Cardiac septum (tissue), 1 donor: ENCODE data around the gene SNX30. TPM values are rescaled to one million over a fixed set of nuclear protein-coding genes. Genes with fewer than 3 reads are reported as not detected.

Experiments
- DNase-seq: peaks from one replicate; pipeline ENCODE4 v3.0.0-alpha.2; 2020; ENCODE audit warnings: low spot score
- intact Hi-C: fragments of 100-400 bp; cut with DNase I; formaldehyde crosslinking; loops from one replicate; pipeline ENCODE4 v1.14.0; 2022
- total RNA-seq: library from RNA; stranded (reverse); fragmentation: NEBNext Ultra II Directional; extraction: Animal tissue kit (Norgen Biotek cat#: 25700); gene quantifications from one replicate; pipeline ENCODE4 v1.2.1, GENCODE V29; 2021
- donor health status: DM: no; HTN: no; CAD: no.

The SNX30 gene
- total RNA-seq, 1 donor from 2014 or later: 4.5 TPM

DNA sequence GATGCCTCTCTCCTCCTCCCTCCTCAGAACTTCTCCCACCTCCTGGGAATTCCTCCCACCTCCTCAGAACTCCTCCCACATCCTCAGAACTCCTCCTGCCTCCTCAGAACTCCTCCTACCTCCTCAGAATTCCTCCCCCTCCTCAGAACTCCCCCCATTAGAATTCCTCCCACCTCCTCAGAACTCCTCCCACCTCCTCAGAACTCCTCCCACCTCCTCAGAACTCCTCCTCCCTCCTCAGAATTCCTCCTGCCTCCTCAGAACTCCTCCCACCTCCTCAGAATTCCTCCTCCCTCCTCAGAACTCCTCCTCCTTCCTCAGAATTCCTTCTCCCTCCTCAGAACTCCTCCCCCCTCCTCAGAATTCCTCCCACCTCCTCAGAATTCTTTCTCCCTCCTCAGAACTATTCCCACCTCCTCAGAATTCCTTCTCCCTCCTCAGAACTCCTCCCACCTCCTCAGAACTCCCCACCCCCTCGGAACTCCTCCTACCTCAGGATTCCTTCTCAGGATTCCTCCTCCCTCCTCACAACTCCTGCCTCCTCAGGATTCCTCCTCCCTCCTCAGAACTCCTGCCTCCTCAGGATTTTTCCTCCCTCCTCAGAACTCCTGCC is 116.2 kb downstream of the SNX30 start:
- no peak for DNase-seq
- intact Hi-C loops: no loop called here

DNA sequence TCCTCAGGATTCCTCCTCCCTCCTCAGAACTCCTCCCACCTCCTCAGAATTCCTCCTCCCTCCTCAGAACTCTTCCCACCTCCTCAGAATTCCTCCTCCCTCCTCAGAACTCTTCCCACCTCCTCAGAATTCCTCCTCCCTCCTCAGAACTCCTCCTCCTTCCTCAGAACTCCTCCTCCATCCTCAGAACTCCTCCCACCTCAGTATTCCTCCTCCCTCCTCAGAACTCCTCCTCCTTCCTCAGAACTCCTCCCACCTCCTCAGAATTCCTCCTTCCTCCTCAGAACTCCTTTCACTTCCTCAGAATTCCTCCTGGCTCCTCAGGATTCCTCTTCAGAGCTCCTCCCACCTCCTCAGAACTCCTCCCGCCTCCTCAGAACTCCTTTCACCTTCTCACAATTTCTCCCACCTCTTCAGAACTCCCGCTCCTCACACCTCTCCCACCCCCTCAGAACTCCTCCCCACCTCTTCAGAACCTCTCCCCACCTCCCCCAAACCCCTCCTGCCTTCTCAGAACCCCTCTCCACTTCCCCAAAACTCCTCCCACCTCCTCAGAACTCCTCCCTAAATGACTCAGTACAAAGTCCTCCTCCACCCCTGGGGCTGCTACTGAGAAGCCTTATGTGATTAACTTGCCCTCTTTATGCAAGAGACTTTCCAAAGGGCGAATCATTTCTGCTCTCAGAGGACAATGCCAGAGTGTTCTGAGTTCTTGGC is 116.9 kb downstream of the SNX30 start:
- DNase-seq: no peak
- intact Hi-C loops: no loop called here

DNA sequence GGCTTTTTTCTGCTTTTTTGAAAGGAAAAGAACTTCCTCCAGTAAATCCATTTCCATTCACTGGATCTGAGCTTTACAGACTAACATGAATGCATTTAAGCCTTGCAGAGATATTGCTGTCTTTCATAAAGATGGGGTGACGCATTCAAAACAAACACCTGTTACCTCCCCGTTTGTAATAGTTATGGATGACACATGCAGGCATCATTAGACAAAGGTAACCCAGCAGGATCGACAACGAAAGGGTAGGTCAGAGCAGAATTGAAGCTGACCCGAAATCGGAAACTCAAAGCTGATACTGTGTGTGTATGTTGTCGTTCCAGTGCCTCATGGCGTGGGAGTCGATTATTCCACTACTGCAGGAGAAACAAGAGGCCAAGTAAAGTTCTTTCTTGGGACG is 117.9 kb downstream of the SNX30 start:
- DNase-seq: peak; percentile 1
- intact Hi-C loops: no loop called here

DNA sequence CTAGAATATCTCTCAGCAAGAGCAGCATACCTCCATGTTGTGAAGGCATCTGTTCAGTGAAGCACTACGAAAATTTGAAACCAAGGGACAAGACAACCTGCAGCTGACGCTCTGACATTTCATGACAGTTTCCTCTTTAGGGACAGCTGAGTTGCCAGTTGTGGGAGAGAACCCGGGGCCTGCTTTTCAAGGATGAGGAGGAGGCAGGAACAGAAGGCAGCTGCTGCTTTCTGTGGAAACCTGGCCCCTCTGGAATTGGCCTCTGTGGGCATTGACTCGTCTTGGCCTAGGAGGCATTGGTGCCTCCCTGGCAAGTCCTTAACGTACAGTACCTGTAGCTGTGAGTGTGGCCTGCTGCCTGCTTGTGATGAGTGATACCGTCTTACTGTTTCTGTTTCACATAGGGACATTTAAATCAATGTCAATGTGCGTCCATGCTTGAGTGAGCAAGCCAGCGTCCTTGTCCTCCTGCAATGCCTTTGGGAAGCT is 118.5 kb downstream of the SNX30 start:
- peak; percentile 36 for DNase-seq
- intact Hi-C loops: no loop called here

DNA sequence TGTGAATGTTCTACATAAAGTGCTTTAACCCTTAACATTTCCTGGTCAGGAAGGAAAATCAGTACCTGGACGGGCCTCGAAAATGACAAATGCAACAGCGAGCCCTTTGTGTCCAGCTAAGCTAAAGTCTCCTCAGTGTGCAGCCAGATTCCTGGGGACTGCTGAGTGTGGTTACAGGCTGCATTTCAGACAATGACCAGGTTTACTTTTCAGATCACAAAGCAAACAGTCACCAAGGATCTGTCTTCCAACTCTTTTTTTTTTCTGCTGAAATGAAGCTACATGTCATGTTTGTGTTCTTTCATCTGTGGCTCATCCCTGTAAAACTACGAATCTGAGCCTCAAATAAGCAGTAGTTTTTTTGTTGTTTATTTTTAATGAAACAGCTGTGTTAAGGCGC is 119.4 kb downstream of the SNX30 start:
- intact Hi-C loops: no loop called here
- no peak for DNase-seq

DNA sequence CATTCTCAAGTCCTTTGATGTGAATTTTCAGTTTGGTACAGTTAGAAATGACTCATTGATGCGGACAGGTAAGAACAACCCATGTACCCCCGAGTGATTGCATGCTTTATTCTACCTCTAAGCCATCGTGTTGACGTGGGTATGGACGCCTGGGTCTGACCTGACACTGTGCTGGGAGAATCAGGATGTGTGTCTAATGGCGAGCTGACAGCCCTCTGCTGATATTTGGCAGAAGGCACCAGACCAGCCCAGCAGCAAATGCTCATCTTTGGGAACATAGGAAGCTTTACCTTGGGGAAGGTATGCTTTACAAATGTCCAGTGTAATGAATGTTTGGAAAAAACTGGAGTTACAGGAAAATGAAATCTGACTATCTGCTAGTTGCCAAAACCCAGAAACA is 120.0 kb downstream of the SNX30 start:
- DNase-seq: peak; percentile 12
- intact Hi-C loops: no loop called here

DNA sequence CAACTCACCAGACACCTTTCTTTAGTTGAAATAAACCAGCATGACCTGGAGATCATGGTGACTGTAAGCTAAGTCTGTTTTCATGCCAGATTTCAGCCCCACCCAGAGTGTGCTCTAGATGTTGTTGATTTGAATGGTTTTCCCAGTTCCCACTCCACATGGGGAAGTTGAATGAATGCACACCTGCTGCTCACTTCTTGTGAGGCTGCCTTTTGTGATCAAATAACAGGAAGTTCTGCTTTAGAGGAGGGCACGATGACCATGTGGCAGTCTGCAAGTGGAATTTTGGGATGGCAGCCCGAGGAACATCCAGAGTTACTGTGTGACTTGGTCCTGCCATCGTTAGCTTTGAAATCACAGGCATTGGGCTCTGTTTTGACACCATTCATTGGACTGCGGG is 121.5 kb downstream of the SNX30 start:
- intact Hi-C loops: no loop called here
- peak; percentile 29 for DNase-seq

DNA sequence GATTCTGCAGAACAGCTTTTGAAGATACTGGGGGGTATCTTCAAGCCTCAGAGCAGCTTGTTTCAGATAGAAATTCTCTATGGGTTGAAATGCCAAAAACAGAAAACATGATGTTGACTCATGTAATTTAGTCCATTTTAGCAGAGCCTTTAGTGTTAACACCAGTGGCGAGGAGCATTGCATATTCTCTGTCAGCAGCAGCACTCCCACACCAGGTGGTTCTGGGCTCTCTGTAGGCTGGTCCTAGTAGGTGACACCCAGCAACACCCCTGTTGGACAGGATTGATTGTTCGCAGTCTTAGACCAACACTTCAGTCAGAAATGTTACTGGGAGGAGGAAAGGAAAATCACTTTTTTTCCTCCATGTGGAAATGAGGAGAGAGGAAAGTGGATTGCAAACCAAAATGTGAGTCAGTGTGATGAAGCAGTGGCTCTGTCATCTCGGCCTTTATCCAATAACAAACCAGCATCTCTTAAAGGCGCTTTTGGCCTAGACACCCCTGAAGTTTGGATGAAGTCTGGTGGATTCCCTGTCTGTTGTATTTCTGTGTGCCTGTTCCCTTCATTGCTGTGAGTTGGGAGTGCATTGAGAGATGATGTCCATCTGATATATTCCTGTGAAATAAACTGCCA is 123.3 kb downstream of the SNX30 start:
- no peak for DNase-seq
- intact Hi-C loops: no loop called here

DNA sequence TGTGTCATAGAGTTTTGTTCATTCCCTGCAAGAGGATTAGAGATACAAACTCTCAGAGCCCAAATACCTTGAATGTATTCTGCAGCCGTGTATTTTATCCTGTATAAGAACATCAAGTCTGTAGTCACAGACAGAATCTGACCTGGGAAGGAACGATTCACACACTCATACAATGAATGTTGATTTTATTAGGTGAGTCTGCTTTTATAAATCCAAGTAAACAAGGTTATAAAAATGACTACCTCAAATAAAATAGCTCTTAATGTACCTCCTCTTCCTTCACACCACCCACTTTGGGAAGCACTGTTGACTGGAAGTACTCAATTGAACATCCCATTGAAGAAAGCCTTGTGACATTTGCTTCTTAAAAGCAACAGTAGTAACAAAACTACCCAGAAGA is 128.2 kb downstream of the SNX30 start:
- intact Hi-C loops: no loop called here
- no peak for DNase-seq

DNA sequence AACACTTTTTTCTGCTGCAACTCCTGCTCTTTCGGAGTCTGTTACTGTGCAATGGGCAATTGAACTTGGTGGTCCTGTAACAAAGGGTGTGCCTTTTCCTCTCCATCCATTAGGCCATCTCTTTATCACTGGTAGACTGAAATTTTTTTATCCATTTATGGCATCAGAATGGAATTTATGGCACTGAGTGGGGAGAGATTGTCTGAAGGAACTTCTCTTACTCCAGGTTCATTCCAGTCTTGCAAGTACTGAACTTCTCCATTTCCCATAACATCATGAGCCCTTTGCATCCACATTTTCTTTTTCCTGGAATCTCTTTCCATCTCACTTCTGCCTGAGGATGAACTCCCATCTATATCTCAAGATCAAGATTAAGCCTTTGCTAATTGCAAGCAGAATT is 130.1 kb downstream of the SNX30 start:
- no peak for DNase-seq
- intact Hi-C loops: no loop called here

DNA sequence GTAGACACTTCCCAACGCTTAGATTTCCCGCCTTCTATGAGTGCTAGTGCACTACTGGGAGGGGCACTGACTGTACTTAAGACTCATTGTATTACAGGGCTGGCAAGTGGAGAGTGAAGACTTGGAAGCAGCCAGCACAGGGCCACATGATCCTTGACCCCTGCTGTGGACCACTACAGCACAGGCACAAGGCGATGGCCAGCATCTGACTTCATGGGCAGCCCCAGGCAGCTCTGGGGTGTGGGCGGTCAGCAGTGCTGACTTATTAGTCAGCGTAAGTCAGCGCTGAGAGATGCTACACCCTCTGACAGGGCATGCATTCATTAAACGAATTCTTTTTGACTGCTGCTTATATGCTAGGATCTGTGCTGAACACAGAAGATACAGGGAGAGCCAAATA is 130.8 kb downstream of the SNX30 start:
- DNase-seq: no peak
- intact Hi-C loops: no loop called here

DNA sequence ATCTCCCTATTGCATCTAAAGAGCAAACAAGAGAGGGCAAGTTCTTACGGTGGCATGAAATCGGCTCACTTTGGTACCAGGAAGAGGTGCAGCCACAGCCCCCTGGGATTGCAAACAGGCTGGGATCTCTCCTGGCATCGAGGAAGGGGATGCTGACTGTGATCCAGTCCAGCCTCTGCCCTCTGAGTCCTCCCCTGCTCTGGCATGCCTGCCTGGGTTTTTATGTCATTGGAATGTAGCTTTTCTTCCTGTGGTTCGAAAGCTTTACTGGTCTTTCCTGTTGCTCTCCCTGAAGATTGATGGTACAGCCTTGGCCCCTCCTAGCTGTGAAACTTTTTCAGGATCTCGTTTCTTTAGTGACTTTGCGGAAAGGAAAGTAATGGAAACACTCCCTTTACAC is 133.5 kb downstream of the SNX30 start:
- DNase-seq: no peak
- intact Hi-C loops: no loop called here

DNA sequence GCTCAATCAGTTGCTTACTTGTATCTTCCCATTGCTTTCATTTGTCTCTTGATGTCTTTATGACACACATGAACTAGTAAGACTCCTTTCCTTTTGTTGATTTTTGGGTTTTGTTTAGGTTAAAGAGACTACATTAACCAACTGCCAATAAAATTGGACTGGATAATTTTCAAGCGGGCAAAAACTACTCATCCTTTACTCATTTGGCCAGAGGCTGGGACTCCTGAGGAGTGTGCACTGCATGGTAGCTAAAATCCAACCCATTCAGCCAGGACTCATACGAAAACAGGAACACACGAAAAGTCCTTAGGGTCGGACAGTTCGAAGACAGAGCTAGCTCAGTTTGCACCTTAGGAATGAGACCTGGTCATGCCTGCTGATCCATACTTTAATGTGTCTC is 134.2 kb downstream of the SNX30 start:
- no peak for DNase-seq
- intact Hi-C loops: no loop called here

DNA sequence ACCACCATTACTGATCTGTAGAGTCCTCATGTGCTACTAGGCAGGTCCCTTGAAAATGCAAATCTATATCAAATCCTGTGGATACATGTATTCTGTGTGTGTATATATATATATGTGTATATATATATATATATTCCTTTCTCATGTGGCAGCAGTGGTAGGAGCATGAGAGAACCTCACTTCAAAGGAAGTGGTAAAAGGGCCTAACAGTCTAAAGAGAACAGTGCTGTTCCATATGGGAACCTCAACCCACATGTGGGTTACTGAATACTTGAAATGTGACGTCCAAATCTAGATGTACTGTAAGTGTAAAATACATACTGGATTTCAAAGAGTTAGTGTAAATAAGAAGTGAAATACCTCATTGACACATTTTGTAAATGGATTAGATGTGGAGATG is 134.8 kb downstream of the SNX30 start:
- no peak for DNase-seq
- intact Hi-C loops: no loop called here

DNA sequence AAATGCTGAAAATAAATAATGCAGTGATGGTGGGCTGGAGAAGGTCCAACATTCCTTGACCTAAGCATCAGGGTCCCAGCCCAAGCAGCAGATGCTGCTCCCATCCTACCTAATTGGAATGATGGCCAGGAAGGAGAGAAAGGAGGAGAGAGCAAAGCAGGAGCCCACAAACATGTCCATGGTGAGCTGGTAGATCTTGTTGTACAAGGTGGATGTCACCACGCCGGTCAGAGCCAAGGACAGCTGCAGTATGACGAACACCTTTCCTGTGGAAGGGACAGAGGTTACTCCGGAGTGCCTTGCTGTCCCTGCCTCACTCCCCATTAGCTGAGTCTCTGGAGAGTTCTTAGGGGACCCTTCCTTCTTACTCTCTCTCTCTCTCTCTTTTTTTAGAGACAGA is 135.8 kb downstream of the SNX30 start:
- intact Hi-C loops: no loop called here

DNA sequence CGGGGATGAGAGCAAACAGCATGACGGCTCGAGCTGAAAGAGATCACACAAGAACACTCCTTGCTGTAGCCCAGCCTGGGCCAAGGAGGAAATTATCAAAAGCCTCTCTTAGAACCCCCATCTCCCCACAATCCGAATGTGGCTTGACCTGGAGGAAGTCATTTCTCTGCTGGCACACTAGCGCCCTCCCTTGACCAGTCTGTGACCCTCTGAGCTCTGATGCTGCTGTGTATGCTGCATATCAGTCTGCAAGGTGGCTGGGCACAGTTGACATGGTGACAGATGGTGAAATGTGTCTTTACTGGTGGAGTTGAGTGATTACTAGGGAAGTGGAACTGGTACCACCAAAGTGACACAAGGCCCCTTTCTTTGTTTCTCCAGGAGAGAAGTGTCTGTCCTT is 136.8 kb downstream of the SNX30 start:
- intact Hi-C loops: no loop called here
- no peak for DNase-seq

More for the DNA sequence above, 135.8 kb downstream of the SNX30 start:
- no peak for DNase-seq

DNA sequence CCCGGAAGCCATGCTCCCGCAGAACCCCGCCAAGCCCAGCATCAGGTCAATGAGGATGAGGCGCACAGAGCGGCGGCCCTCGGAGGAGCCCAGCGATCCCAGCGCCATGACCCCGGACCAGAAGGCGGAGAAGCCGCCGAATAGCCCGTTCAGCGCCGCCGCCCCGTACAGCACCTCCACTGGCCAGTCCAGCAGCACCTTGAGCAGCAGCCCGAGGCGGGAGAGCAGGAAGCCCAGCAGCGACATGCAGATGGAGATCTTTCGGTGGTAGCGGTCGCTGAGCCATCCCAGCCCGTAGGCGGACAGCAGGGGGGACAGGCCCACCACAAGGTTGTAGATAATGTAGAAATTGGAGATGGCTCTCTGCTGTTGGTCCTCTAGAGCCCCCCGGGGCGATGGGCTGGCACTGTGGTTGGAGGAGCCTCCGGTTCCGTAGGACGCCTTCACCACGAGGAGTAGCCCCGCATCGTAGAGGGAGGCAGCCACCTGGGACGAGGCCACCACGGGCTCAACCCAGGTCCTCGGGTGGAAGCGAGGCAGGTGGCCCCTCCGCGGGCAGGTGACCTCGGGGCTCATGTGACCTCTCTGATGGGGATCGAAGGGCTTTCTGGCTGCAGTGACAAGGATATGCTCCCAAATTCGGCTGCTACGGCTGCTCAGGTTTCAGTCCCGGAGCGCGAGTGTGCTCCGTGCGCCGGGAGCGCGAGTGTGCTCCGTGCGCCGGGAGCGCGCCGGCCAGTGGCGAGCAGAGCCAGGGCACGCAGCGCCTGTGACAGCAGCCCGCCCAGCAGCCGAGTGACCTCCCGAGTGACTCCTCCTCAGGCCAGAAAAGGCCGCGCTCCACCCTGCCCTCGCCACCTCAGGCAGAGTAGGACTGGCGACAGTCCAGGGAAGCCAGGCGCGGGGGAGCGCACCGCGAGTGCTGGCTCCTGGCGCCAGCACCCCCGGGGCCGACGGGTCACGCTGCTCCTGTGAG is 139.8 kb downstream of the SNX30 start, which contains the start of gene SLC46A2:
Gene SLC46A2 (minus strand): TSS at position 771 of the 976 bp plus-strand sequence. CDS start 195 bp downstream, at position 576.
- no peak for DNase-seq
- intact Hi-C loops: no loop called here

DNA sequence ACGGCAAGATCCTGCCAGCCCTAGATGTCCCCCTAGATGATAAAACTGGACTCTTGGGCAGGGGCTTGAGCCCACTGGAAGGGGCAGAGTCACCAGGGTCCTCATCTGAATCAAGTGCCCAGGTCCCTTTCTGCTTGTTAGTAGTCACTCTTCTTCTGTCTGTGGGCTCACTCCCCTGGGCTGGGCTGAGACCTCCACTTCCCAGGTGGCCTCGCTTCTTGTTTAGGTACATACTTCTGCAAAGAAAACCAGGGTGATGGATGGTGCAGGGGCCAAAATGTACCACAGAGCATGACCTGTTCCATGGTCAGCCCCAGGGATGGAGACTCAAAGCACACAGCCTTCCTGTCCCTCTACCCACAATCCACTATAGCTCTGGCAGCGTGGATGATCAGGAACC is 141.0 kb downstream of the SNX30 start:
- DNase-seq: no peak

DNA sequence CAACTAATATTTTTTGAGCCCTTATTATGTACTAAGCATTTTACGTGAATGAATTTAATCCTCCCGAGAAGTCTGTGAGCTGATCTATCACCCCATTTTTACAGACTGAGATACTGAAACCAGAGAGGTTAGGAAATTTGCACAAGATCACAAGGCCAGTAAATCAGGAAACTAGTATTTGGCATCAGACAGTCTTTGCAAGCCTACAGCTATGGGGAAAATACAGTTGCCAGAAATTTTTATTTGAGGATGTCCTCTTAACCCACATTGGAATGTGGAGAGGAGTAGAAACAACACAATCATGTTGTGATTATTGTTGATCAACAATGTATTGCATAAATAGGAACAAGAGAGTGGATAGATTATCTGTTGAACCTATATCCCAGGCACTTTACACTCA is 142.4 kb downstream of the SNX30 start:
- intact Hi-C loops: no loop called here
- DNase-seq: no peak

More for the DNA sequence above, 141.0 kb downstream of the SNX30 start:
- intact Hi-C loops: no loop called here

DNA sequence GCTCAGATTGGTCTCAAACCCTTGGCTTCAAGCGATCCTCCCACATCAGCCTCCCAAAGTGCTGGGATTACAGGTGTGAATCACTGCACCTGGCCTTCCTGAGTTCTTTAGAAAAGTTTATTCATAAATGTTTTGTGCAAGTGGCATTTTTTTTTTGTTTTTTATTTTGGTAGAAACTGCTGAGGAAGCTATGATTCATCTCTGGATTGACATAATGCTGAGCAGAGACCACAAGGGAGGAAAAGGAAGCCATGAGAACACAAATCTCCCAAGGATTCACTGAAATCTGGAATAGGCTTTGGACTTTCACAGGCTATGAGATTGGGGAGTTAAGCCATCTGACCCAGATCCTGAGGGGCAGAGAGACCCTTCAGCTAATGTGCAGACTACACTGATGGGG is 143.5 kb downstream of the SNX30 start:
- intact Hi-C loops: no loop called here
- no peak for DNase-seq
